ENCODE measurements around the gene SPATA6L.

DNA sequence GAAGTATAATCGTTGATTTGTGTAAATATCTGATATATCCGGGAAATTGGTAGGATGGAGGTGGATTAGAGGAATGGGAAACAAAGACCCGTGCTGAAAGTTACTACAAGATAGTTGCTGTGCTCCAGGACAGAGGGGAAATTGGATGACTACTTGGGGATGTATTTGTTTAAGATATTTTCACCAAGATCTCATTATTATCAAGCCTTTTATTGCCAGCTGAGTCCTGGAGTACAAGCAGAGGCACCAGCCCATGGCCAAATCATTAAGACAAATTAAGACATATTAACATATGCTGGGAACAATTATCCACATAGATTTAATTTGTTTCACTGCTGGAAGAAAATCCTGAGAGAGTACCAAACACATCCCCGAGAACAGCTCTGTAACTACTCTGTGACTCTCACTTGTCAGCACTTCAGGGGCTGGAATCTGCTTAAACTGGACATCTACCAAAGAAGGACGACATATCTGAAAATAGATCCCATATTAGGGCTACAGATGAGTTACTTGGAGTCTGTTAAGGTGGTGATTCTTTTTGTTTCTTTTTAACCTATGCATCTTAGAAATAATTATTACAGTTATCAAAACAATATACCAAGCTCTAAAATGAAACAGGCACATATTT is 107.8 kb downstream of the SPATA6L start:
- TF ChIP-seq, protein P1, sequence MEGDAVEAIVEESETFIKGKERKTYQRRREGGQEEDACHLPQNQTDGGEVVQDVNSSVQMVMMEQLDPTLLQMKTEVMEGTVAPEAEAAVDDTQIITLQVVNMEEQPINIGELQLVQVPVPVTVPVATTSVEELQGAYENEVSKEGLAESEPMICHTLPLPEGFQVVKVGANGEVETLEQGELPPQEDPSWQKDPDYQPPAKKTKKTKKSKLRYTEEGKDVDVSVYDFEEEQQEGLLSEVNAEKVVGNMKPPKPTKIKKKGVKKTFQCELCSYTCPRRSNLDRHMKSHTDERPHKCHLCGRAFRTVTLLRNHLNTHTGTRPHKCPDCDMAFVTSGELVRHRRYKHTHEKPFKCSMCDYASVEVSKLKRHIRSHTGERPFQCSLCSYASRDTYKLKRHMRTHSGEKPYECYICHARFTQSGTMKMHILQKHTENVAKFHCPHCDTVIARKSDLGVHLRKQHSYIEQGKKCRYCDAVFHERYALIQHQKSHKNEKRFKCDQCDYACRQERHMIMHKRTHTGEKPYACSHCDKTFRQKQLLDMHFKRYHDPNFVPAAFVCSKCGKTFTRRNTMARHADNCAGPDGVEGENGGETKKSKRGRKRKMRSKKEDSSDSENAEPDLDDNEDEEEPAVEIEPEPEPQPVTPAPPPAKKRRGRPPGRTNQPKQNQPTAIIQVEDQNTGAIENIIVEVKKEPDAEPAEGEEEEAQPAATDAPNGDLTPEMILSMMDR (conservative IDR thresholded peaks at IDR 0.05; ENCODE audit: low read length), result no peak
- no peak for TF ChIP-seq EZH2phosphoT487 (IDR thresholded peaks at IDR 0.05; ENCODE audit: borderline replicate concordance)

Measured in Loucy (cell line).